ENCODE results near the gene ELOVL6. TPM values are rescaled to one million over a fixed set of nuclear protein-coding genes. Genes with fewer than 3 reads are reported as not detected.
A peak's percentile ranks its signal among the peaks of the same experiment; 100 is the strongest.

ELOVL6 gene
- total and polyA plus RNA-seq, 10 of the 15 experiments (the other 5 are each of a cell fraction or from before 2014, with no cell fraction given): 3.9 to 33.5 (median 8.1) TPM

GRCh38 chr4:110195561-110196205 is 2.7 kb downstream of the ELOVL6 start (continued):
- TF ChIP-seq MLLT1 (IDR thresholded peaks at IDR 0.05) (0 out of 2 replicates have a peak, but pooled peaks have one; percentile 63), RB1 (IDR thresholded peaks at IDR 0.05; ENCODE audit: borderline replicate concordance) (peak; percentile 37; the same call in 1 of the 2 replicates), YBX1 (IDR thresholded peaks at IDR 0.05) (no peak), PAX5 (IDR thresholded peaks at IDR 0.05; ENCODE audit: borderline replicate concordance, low read depth, low read length) (no peak)

- Histone ChIP-seq H3K4me1 (ENCODE audit: control insufficient read depth, insufficient read depth, low read length) (peaks cover 19% of the 10 kb centered on the region), H2AFZ (ENCODE audit: control insufficient read depth, low read depth, low read length) (peak overlapping the region; percentile 61), H3K9me3 (replicated peaks; ENCODE audit: control insufficient read depth, insufficient read depth, low read length) (no peaks in the 10 kb centered on the region), H4K20me1 (ENCODE audit: control insufficient read depth, insufficient read depth) (no peaks in the 10 kb centered on the region), H3K4me2 (ENCODE audit: control insufficient read depth, insufficient read depth) (peak overlapping the region; percentile 62), H3K79me2 (ENCODE audit: control insufficient read depth, insufficient read depth, low read length) (peaks cover 36% of the 10 kb centered on the region), H3K27me3 (replicated peaks in 1 of 2; ENCODE audit: control insufficient read depth in 2 of 2, insufficient read depth in 2 of 2, low read length in 1 of 2) (no peaks in the 10 kb centered on the region), H3K9ac (ENCODE audit: control insufficient read depth, insufficient read depth, low read length) (peak overlapping the region; percentile 33; the same call in 1 of the 2 replicates), H3K27ac (ENCODE audit: control insufficient read depth, insufficient read depth) (peak overlapping the region; percentile 75), H3K4me3 (no peak overlapping the region), H3K36me3 (ENCODE audit: control insufficient read depth in 2 of 2, insufficient read depth in 2 of 2, low read length in 1 of 2) (no peaks in the 10 kb centered on the region)
- ChIA-PET CTCF (interaction anchor here (1.0 to 2.0 kb wide), 6 partner anchors 10 to 145 kb away, joined by 3 to 9 read pairs (median 5); no protein-coding TSS in a partner anchor), SMC1A (ENCODE audit: uncharacterized antibody, unreplicated experiment) (interaction anchor here (0.6 to 5.5 kb wide), 15 partner anchors 10 to 671 kb away, joined by 3 to 36 read pairs (median 4); no protein-coding TSS in a partner anchor), RAD21 (ENCODE audit: unreplicated experiment) (interaction anchor here (0.8 to 3.1 kb wide), 10 partner anchors 9 to 290 kb away, joined by 3 to 10 read pairs (median 4); no protein-coding TSS in a partner anchor), POLR2A (interaction anchor here (0.6 to 3.1 kb wide), 9 partner anchors 10 to 143 kb away, joined by 3 to 17 read pairs (median 5); no protein-coding TSS in a partner anchor)
- 45% methylated on average over 8 of the region's 8 CpGs for WGBS (ENCODE audit: insufficient coverage, insufficient replicate concordance, low lambda C conversion rate, missing lambda C conversion rate)
- intact Hi-C loops (cut with micrococcal nuclease; ENCODE audit: unreplicated experiment): loop anchor here (10.0 kb wide), 3 partner anchors 379 to 759 kb away; partner anchors contain the start of genes GAR1, MCUB and SEC24B
- peak; percentile 98 for FAIRE-seq
- in situ Hi-C loops (cut with MboI): loop anchor here (25.0 kb wide), 1 partner anchor 757 kb away; the partner anchor contains the start of gene SEC24B
- peak; percentile 74 for ATAC-seq
- peak; percentile 95 for DNase-seq (ENCODE audit: low read depth, low spot score)
- BruUV-seq (replicated peaks): TSS peak; percentile 96
- peak; percentile 16 for TF ChIP-seq USF1 (IDR thresholded peaks at IDR 0.05; ENCODE audit: borderline replicate concordance, extremely low read length, insufficient read depth, low read depth, low read length)
- no peak for TF ChIP-seq ZNF217 (IDR thresholded peaks at IDR 0.05)
- no peak for TF ChIP-seq MLLT1 (IDR thresholded peaks at IDR 0.05)
- peak; percentile 67; the same call in 1 of the 2 replicates for TF ChIP-seq SMAD5 (IDR thresholded peaks at IDR 0.05; ENCODE audit: low read depth)
- no peak for TF ChIP-seq PRDM15 (CRISPR knock-in tag; IDR thresholded peaks at IDR 0.05)
- TF ChIP-seq GABPA (IDR thresholded peaks at IDR 0.05; ENCODE audit: low read depth): no peak
These were observed 4.3 kb downstream of the ELOVL6 start for GRCh38 chr4:110193822-110194761.
